ENCODE results near the gene ZMIZ1.

- TF ChIP-seq CTCF (IDR thresholded peaks at IDR 0.05) = no peak
- no peak for TF ChIP-seq POLR2A (IDR thresholded peaks at IDR 0.05)
Observed at GRCh38 chr10:79234391-79235315, 165.9 kb downstream of the ZMIZ1 start.
